Measurements from ENCODE around the gene CAPZB.
A peak's percentile ranks its signal among the peaks of the same experiment; 100 is the strongest.

Gene CAPZB

GRCh38 chr1:19426294-19427086, 58.8 kb downstream of the CAPZB start:
- DNase-seq: no peak

DNA sequence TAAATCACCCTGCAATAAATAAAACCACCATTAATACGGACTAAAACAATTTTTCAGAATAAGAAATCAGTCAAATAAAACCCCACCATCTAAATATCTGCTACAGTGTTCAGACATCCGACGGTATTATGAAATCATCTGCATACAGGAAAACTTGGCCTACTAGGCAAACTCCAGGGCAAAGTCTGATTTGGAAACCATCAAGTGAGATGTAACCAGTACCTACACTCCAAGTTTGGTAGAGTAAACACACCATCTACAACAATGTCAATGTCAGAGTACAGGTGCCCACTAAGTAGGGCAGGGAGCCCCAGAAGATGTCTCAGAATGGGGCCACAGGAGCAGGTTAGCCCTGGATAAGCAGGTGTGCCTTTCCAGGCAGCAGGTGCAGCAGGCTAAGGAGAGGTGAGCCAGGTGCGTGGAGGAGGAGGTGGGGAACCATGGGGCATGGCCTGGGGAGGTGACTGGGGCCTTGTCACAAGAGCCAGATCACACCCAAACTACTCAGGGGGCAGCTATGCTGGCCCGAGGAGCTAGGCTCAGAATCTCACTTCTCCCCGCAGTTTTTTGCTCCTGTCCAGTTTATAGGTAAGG, 59.6 kb downstream of the CAPZB start:
- DNase-seq: peak; percentile 27

DNA sequence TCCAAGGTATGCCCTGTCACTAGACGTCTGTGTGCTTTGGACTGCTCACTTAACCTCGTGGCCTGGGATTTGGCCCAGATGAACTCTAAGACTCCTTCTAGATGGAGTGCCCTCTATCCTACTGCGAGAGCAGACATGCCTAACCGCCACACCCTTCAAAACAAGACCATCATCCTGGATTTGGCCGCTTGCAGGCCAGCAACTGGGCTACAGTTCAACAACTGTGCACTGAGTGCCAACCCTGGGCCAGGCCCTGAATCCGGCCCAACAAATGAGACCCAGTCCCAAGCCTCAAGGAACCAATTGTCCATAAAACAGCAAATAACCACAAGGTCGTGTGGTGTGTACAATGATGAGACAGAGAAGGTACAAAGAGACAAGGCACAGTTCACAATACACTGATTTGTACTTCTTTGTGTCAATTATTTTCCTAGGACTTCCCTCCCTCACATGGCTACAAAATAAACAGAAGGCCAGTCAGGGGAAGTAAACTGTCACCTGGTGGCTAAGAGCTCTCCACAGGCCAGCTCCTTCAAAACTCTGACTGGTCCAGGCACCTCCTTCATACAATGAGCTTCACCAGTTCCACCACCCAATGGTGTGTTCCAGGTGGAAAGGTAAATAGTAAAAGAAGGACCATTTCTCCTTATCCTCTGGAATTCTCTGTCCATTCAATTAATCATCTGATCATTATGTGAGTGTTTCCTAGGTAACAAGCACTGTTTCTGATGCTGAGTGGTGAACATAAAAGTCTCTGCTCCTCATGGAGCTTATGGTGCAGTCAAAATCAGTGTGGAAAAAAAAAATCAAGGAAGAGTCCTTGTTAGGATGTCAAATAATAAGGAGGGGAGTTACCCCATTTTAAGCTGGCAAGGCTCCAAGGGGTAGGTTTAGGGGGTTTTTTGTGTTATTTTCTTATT, 60.4 kb downstream of the CAPZB start:
- DNase-seq: peak; percentile 48

GRCh38 chr1:19423130-19423529, 62.2 kb downstream of the CAPZB start:
- DNase-seq: no peak

DNA sequence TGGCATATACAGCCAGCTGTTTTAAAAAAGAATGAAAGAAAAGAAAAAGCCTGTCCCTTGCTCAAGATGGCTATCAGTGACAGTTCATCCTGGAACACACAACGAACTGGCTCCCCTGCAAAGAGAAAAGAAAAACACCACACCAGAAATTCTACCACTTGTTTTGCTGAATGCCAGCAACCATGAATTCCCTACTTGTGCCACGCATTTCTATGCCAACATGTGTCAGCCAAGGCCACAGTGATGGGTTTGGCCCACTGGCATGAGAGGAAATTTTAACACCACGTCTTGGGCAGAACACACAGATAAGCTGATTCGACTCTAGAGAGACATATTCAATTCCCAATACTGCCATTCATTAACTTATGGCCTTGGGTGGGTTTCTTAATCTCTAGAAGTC, 64.0 kb downstream of the CAPZB start:
- DNase-seq: no peak

GRCh38 chr1:19420606-19421005, 64.7 kb downstream of the CAPZB start:
- no peak for DNase-seq

DNA sequence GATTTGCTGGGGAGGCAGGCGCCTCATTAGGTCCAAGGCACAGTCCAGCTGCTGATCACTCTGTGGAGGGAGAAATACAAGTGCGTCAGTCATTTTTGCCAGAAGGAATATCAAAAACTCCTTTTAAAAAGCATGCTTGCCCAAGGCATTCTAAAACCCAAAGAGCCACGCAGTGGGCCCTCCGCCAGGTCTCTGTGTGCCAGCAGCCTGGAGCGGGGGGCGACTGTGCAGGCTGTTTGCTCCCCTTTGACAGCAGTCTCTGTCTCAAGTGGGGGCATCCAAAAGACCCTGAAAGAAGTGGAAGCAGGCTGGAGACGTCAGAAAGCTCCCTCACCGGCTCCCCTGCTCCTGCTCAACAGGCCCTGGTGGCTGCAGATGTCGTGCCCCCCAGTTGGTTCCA, 65.6 kb downstream of the CAPZB start:
- no peak for DNase-seq

DNA sequence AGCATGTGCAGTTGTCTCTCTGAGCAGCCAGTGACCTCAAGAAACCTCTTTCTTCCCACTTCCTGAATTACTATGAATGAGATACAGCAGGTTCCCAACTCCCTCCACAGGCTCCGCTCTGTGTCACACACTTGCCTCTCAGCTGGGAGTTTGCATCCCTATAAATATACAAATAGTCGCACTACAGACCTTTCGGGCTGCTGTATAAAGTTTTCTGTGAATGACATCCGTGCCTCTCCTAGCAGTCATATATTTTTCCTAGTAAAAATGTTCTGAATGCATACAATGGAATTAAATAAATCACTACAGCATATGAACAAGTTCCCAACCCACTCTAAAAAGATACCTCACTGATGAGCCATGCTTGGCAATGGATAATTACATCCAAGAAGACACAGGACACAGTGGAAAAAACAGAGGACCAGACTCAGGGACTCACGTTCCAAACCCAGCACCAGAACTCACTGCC, 66.8 kb downstream of the CAPZB start:
- no peak for DNase-seq

DNA sequence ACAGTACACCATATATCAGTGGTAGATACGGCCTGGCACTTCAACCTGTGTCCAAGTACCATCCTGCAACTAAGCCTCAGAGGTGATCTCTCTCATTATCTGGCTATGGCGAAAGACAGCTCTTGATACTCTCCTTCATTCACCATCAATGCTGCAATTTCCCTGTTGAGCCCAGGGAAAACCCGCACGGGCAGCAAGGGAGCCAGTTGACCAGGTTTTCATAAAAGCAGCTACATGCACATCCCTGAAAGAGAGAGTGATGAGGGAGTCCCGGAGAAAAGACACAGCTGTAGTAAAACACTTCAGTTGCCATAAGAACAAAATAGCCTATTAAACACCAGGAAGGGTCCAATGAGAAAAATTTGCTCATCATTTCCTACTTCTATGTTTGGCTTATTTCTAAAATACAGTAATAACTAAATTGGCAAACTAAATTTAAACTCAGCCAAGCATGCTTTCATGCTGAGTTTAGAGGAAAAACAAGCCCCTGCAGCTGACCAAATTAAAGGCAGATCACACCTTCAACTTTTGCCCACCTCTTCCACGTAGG, 68.3 kb downstream of the CAPZB start:
- DNase-seq: no peak

DNA sequence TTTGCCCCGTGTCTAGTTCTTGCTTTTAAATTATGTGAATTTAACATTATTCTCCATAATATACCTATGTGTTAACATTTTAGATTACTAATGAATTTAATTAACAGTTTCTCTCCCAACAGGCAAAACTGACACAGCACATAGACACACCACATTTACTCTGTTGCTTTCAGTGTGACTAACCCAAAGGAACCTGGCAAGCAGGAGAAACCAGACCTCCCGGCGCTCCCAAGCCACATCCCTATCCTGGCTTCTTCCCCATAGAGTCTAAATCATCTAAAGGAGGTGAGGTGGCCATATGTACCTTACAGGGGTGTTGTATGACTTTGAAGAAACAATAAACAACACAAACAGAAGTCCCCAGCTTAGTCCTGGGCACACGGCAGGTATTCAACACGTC, 69.2 kb downstream of the CAPZB start:
- DNase-seq: no peak

DNA sequence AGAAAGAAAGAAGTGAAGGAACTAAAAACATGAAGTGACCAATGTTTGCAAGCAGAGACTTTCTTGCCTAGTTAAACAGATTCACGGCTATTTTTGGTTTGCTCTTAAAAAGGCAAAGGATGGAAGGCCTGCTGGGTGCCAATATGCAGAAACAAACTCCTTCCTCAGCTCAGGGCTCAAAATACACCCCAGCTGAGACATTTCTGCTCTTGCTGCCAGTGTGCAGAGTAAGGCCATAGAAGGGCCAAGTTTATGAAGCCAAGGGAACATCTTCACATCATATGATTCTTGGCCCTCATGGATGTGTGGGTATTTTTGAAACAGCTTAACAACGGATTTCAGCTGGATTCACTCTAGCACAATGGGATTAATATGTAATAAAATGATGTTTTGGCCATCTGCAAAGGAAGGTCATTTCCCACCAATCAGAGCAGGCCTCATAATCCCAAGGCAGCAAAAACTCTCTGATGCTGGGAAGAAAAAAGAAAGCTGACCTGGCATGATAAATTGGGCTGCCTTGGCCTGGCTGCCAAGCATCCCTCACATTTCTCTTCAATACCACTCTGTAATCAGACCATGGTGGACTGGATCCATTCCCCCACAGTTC, 70.7 kb downstream of the CAPZB start:
- no peak for DNase-seq

GRCh38 chr1:19413999-19414398, 71.3 kb downstream of the CAPZB start:
- DNase-seq: no peak

DNA sequence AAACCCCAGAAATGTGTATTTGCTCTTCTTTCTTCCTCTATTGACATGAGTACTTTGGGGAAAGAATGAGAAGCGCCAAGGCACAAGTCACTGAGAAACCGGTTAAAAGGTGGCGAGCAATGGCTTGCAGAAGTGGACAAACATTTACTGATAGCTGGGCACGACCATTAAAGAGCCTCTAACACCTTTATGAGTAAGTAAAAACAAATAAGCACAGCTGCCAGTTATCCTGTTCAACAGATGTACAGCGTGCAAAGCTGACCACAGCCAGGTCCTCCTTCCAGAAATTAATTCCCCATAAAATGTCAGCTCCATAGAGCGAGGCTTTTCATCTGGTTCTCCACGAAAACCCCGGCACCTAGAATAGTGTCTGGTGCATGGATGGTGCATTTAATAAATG, 72.7 kb downstream of the CAPZB start:
- DNase-seq: no peak

DNA sequence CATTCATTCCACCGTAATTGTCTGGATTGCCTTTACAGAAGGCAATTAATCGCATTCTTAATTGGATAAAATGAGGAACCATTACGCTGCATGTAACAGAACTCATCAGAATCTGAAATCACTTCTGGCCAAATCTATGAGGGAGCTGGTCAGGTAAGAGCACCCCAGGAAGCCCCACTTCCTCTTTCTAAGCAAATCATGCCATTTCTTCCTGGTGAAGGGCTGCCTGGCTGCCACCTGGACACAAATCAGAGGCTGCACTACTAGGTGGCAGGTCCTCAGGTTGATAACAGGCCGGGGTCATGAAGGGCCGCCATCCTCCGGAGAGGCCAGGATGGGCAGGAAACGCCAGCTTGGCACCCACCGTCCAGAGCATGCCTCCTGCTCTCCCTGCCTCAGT, 73.7 kb downstream of the CAPZB start:
- no peak for DNase-seq

DNA sequence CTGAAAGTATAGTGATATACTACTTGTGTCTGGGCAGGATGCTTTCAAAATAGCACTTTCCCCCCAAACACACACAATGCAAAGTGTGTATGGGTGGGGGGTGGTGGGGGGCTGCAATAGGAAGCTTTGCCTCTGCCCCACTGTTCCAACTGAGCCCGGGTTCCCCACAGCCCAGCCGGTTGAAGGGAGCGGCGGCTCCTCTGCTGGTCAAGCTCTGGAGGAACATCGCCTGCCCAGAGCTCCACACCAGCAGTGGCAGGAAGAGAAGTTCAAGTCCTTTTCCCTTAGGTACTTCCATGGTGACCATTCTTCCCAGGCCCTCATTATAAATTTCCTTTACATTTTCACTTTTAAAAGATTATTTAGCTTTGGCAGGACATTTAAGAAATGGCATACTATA, 74.9 kb downstream of the CAPZB start:
- DNase-seq: no peak

DNA sequence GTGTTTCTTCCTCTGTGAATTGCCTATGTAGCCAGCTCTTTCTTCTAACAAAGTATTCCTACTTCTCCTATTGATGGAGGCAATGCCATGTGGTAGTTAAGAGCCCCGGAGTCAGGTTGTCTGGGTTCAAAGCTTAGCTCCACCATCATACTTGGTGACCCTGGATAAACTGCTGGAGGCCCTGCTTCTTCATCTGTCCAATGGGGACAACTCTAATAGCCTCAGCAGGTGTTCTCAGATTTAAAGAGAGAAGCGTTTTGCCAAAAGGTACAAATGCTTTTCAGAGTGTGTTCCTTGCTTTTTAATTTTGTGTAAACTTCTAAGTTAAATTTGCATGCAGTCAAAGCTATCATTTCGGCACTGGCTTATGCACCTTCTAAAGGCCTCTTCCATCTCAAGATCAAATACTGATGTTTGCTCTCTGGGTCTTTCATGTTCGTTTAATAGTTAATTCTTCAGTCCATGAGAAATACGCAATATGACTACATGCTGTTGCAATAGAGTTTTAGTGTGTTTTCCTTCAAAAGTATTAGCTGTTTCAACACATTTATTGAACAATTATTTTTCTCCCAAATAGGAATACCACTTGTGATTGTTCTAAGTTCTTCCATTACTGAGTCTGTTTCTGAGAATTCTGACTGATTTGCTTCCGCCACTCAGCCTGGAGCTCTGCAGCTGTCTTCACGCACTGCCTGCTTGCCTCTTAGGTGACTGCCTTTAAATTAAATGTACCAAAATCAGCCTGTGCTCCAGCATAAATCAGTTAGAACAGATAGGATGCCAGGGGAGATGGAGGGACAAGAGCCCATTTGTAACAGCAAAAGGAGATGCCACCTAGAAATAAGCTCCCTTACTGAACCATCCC, 75.6 kb downstream of the CAPZB start:
- DNase-seq: no peak

DNA sequence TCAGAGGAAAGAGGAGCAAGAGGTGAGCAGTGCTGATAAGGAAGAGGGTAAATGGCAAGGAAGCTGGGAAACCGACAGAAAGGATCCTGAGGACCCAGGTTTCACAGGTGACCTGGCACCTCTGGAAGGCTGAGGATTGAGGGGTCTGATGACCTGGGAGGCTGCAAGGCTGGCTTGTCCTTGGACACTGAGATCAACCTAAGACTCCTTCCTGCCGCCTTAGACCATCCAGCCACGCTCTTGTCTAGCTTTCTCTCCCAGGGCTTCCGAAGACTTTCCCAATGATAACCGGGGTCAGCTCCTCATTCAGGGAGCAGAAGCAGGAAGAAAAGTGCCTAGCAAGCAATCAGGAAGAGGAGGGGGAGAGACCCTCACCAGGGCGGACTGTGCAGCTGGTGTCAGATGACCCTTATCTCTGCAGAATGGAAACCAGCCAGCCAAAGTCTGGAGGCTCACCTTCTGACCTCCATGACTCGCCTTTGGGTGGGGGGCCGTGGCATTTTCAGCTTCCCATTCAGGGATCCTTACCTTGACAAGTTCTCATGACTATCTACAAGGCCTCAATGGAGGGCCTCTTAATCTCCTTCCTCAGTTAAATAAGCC, 77.7 kb downstream of the CAPZB start:
- no peak for DNase-seq

DNA sequence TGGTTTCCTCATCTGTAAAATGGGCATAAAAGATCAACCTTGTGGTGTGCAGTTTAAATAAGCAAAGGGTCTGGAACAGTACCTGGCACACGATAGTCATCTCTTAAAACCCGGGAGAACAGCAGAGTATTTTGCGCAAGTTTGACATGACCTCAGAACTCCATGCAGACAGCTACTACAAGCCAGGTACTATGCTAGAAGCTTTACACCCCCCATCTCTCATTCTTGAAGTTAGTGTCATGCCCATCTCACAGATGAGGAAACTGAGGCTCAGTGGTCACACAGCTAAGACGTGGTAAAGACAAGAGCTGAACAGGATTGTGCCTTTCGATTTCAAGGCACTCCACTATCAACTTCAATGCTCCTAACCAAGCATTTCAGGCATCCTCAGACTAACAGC, 78.7 kb downstream of the CAPZB start:
- DNase-seq: no peak

GRCh38 chr1:19405761-19406487, 79.4 kb downstream of the CAPZB start:
- peak; percentile 75 for DNase-seq

GRCh38 chr1:19405195-19405760, 80.1 kb downstream of the CAPZB start:
- no peak for DNase-seq

Measured in NCI-H187 treated with DMSO at 0.1 percent for 48 hours (cell line).